CD14-positive monocyte (primary cell): ENCODE measurements around the gene UGGT1. TPM values are rescaled to one million over a fixed set of nuclear protein-coding genes. Genes with fewer than 3 reads are reported as not detected.

ENCODE experiments used
- DNase-seq, 3 donors: peaks; one replicate each; pipeline ENCODE4 v3.0.0-alpha.2; 2011 to 2022
- H2AFZ ChIP-seq: 2 replicates; pipeline ENCODE4 v1.6.0; 2012; ENCODE audit warnings: mild to moderate bottlenecking, low read depth, low read length, inconsistent platforms; ENCODE audit not compliant: insufficient read depth, poor library complexity, severe bottlenecking
- H3K27ac ChIP-seq, 2 donors: 1 replicate in 1 of 2; 2 replicates in 1 of 2; pipeline ENCODE4 v1.5.1; 2012 to 2013; ENCODE audit warnings: low read length in 2 of 2, control low read depth in 1 of 2, inconsistent platforms in 1 of 2, low read depth in 1 of 2, mild to moderate bottlenecking in 1 of 2
- H3K27me3 ChIP-seq, 2 donors: one replicate each; pipeline versions ENCODE4 v1.6.0 to v1.6.1; 2011 to 2013; ENCODE audit warnings: low read length in 2 of 2; ENCODE audit not compliant: control insufficient read depth in 2 of 2, insufficient read depth in 2 of 2
- H3K36me3 ChIP-seq, 2 donors: replicated peaks in 1 of 2; 1 replicate in 1 of 2; 2 replicates in 1 of 2; pipeline versions ENCODE4 v1.5.1 to v1.6.1; 2012 to 2013; ENCODE audit warnings: low read length in 2 of 2, control low read depth in 1 of 2, inconsistent platforms in 1 of 2, mild to moderate bottlenecking in 1 of 2; ENCODE audit not compliant: insufficient read depth in 2 of 2, control insufficient read depth in 1 of 2
- H3K4me1 ChIP-seq, 2 donors: 1 replicate in 1 of 2; 2 replicates in 1 of 2; pipeline versions ENCODE4 v1.5.1 to v1.6.1; 2012 to 2013; ENCODE audit warnings: low read length in 2 of 2, control low read depth in 1 of 2, inconsistent platforms in 1 of 2, mild to moderate bottlenecking in 1 of 2, moderate library complexity in 1 of 2; ENCODE audit not compliant: insufficient read depth in 2 of 2, control insufficient read depth in 1 of 2
- H3K4me2 ChIP-seq: replicated peaks from 2 replicates; pipeline ENCODE3; 2012; ENCODE audit warnings: low read length, moderate library complexity, mild to moderate bottlenecking; ENCODE audit not compliant: poor library complexity, severe bottlenecking; ENCODE audit errors: extremely low read depth
- H3K4me3 ChIP-seq, 3 experiments: fragments of 200-600 bp in 1 of 3; sonication (generic) in 1 of 3; replicated peaks in 1 of 3; 1 replicate in 2 of 3; 2 replicates in 1 of 3; pipeline ENCODE4 v1.5.1; 2011 to 2013; ENCODE audit warnings: low read length in 3 of 3, mild to moderate bottlenecking in 3 of 3, control low read depth in 2 of 3, low read depth in 2 of 3, inconsistent platforms in 1 of 3, moderate library complexity in 1 of 3
- H3K79me2 ChIP-seq: 2 replicates; pipeline ENCODE4 v1.6.0; 2012; ENCODE audit warnings: mild to moderate bottlenecking, control low read depth, inconsistent platforms, low read length, moderate library complexity; ENCODE audit not compliant: insufficient read depth
- H3K9ac ChIP-seq: 2 replicates; pipeline ENCODE4 v1.6.0; 2017; ENCODE audit warnings: low read length, mild to moderate bottlenecking; ENCODE audit not compliant: insufficient read depth, poor library complexity, severe bottlenecking
- H3K9me3 ChIP-seq, 2 donors: replicated peaks in 1 of 2; 1 replicate in 1 of 2; 2 replicates in 1 of 2; pipeline versions ENCODE4 v1.5.1 to v1.6.1; 2012 to 2013; ENCODE audit warnings: low read length in 2 of 2, control low read depth in 1 of 2; ENCODE audit not compliant: control insufficient read depth in 1 of 2, insufficient read depth in 1 of 2
- H4K20me1 ChIP-seq: 2 replicates; pipeline ENCODE4 v1.6.0; 2012; ENCODE audit warnings: mild to moderate bottlenecking, low read length, control low read depth, moderate library complexity; ENCODE audit not compliant: insufficient read depth
- H3K27ac Mint-ChIP-seq, 7 donors: one replicate each; pipeline ENCODE4 v1.8.0; 2020; ENCODE audit warnings: mild to moderate bottlenecking in 7 of 7, mixed read lengths in 7 of 7, moderate library complexity in 6 of 7, inconsistent platforms in 2 of 7
- H3K27me3 Mint-ChIP-seq, 3 donors: one replicate each; pipeline ENCODE4 v1.8.0; 2021 to 2022; ENCODE audit warnings: low read depth in 3 of 3, mild to moderate bottlenecking in 3 of 3, mixed read lengths in 3 of 3, moderate library complexity in 3 of 3, inconsistent platforms in 1 of 3
- H3K36me3 Mint-ChIP-seq, 2 donors: one replicate each; pipeline ENCODE4 v1.8.0; 2020; ENCODE audit warnings: mixed read lengths in 2 of 2, inconsistent platforms in 1 of 2, mild to moderate bottlenecking in 1 of 2
- H3K4me1 Mint-ChIP-seq: one replicate; pipeline ENCODE4 v1.8.0; 2020; ENCODE audit warnings: mild to moderate bottlenecking, mixed read lengths
- H3K4me3 Mint-ChIP-seq, 2 donors: one replicate each; pipeline ENCODE4 v1.8.0; 2020; ENCODE audit warnings: mild to moderate bottlenecking in 2 of 2, mixed read lengths in 2 of 2, moderate library complexity in 1 of 2
- H3K9me3 Mint-ChIP-seq, 7 donors: one replicate each; pipeline ENCODE4 v1.8.0; 2020 to 2022; ENCODE audit warnings: mixed read lengths in 7 of 7, mild to moderate bottlenecking in 6 of 7, moderate library complexity in 6 of 7, inconsistent platforms in 2 of 7
- CTCF ChIP-seq: fragments of 200-600 bp; IDR thresholded peaks from one replicate; pipeline ENCODE4 v1.8.0; 2022; ENCODE audit warnings: antibody characterized with exemption, mild to moderate bottlenecking
- WGBS: methylation state at CpG from one replicate; pipeline ENCODE4 v1.1.5; 2013; ENCODE audit warnings: missing lambda C conversion rate; ENCODE audit not compliant: insufficient coverage; 5-methylcytosine and 5-hydroxymethylcytosine counted together
- intact Hi-C, 2 donors: fragments of 100-400 bp; cut with micrococcal nuclease; formaldehyde crosslinking; loops; one replicate each; pipeline versions ENCODE4 v1.15.0 to v1.15.1; 2023
- polyA plus RNA-seq, 3 donors: library from polyadenylated mRNA; depleted of rRNA in 1 of 3; unstranded in 2 of 3; stranded (reverse) in 1 of 3; fragments of 300-500 nt in 2 of 3; fragments of >200 nt in 1 of 3; fragmentation: Illumina TruSeq in 2 of 3; gene quantifications; 1 replicate in 2 of 3; 2 replicates in 1 of 3; pipeline ENCODE4 v1.2.3, GENCODE V29; 2012 to 2021

The UGGT1 gene
- polyA plus RNA-seq, 3 donors = 8.7 to 15.8 (median 13.8) TPM

- peak; percentile 80 for TF ChIP-seq CTCF
- Histone ChIP-seq H4K20me1 (no peaks in the 10 kb centered on the region), H3K4me2 (no peak overlapping the region), H3K79me2 (no peaks in the 10 kb centered on the region), H3K9me3 (no peaks in the 10 kb centered on the region), H3K27me3 (no peaks in the 10 kb centered on the region), H3K4me1 (no peaks in the 10 kb centered on the region), H3K9ac (no peak overlapping the region), H3K27ac (peak overlapping the region; percentile 18 to 24), H2AFZ (no peak overlapping the region), H3K4me3 (no peak overlapping the region), H3K36me3 (peaks cover 83 to 100% of the 10 kb centered on the region in 2 donors)
- DNase-seq = peak; percentile 63 to 80 (median 76)
- WGBS = 20% methylated on average over 1 of the region's 9 CpGs
- intact Hi-C loops = loop anchor here (2.0 to 10.0 kb wide), 4 partner anchors 54 to 346 kb away; partner anchors contain the start of gene HS6ST1 (in 1 of the 2)
- Mint-ChIP-seq H3K4me3 (no peak overlapping the region), H3K27ac (peak overlapping the region in 5 of 7 donors; percentile 28 to 74 (median 46)), H3K9me3 (no peaks in the 10 kb centered on the region), H3K27me3 (no peaks in the 10 kb centered on the region), H3K4me1 (peaks cover 3% of the 10 kb centered on the region), H3K36me3 (peaks cover 89 to 94% of the 10 kb centered on the region in 2 donors)
These were observed 87.9 kb downstream of the UGGT1 start for GRCh38 chr2:128178650-128179460.

GRCh38 chr2:128179461-128179755, 88.4 kb downstream of the UGGT1 start:
- Histone ChIP-seq H3K9ac (no peak overlapping the region), H3K4me1 (no peaks in the 10 kb centered on the region), H2AFZ (no peak overlapping the region), H4K20me1 (no peaks in the 10 kb centered on the region), H3K4me2 (no peak overlapping the region), H3K36me3 (peaks cover 80 to 100% of the 10 kb centered on the region in 2 donors), H3K4me3 (no peak overlapping the region), H3K79me2 (no peaks in the 10 kb centered on the region), H3K27me3 (no peaks in the 10 kb centered on the region), H3K27ac (peak overlapping the region in 1 of 2 donors; percentile 24), H3K9me3 (no peaks in the 10 kb centered on the region)
- H3K4me3 Mint-ChIP-seq = no peak overlapping the region
- intact Hi-C loops = loop anchor here (2.0 to 10.0 kb wide), 4 partner anchors 53 to 345 kb away; partner anchors contain the start of gene HS6ST1 (in 1 of the 2)
- peaks cover 4% of the 10 kb centered on the region for H3K4me1 Mint-ChIP-seq
- peaks cover 87 to 90% of the 10 kb centered on the region in 2 donors for H3K36me3 Mint-ChIP-seq
- H3K27ac Mint-ChIP-seq = peak overlapping the region in 3 of 7 donors; percentile 28 to 74 (median 46)
- no peaks in the 10 kb centered on the region for H3K9me3 Mint-ChIP-seq
- no peak for TF ChIP-seq CTCF
- no peaks in the 10 kb centered on the region for H3K27me3 Mint-ChIP-seq
- DNase-seq = no peak
- WGBS = 100% methylated on average over 3 of the region's 4 CpGs
